ENCODE results near the gene CACTIN.

GRCh38 chr19:3667037-3667638 is 40.5 kb upstream of the CACTIN start:
- TF ChIP-seq CTCF (IDR thresholded peaks at IDR 0.05), result no peak
- TF ChIP-seq POLR2A (IDR thresholded peaks at IDR 0.05), result no peak
- no peak for TF ChIP-seq POLR2AphosphoS5 (IDR thresholded peaks at IDR 0.05)
- TF ChIP-seq EP300 (IDR thresholded peaks at IDR 0.05), result no peak

All from sigmoid colon (tissue), 4 donors.